Endothelial cell of umbilical vein (primary cell): ENCODE results near the gene SPHK2.

Source experiments
- CTCF ChIP-seq, 2 donors: IDR thresholded peaks; 1 replicate in 1 of 2; 2 replicates in 1 of 2; pipeline ENCODE4 v1.5.1; 2011; ENCODE audit warnings: low read length in 2 of 2, mild to moderate bottlenecking in 2 of 2, moderate library complexity in 2 of 2, control low read depth in 1 of 2, inconsistent platforms in 1 of 2, low read depth in 1 of 2; ENCODE audit not compliant: insufficient read depth in 1 of 2; ENCODE audit errors: extremely low read depth in 1 of 2
- EZH2 ChIP-seq: IDR thresholded peaks from 2 replicates; pipeline ENCODE4 v1.6.1; 2012; ENCODE audit warnings: borderline replicate concordance, low read depth, mild to moderate bottlenecking, moderate library complexity, low read length, inconsistent platforms; ENCODE audit not compliant: severe bottlenecking
- GATA2 ChIP-seq: IDR thresholded peaks from 2 replicates; pipeline ENCODE4 v1.7.0; 2011; ENCODE audit warnings: low read depth, mild to moderate bottlenecking, moderate library complexity, mixed read lengths, low read length; ENCODE audit not compliant: insufficient read length, insufficient read depth
- MAX ChIP-seq: IDR thresholded peaks from 2 replicates; pipeline ENCODE4 v1.6.1; 2011; ENCODE audit not compliant: insufficient read depth, insufficient read length
- POLR2A ChIP-seq: IDR thresholded peaks from 2 replicates; pipeline ENCODE4 v1.6.1; 2012; ENCODE audit warnings: low read depth, mild to moderate bottlenecking, control low read depth, low read length
- POLR2AphosphoS5 ChIP-seq: IDR thresholded peaks from 2 replicates; pipeline ENCODE4 v1.6.1; 2012; ENCODE audit warnings: low read depth, mild to moderate bottlenecking, control low read depth, low read length, moderate library complexity; ENCODE audit not compliant: insufficient read depth

- TF ChIP-seq EZH2, result no peak
- no peak for TF ChIP-seq CTCF (IDR thresholded peaks at IDR 0.05; ENCODE audit: extremely low read depth in 1 of 2, insufficient read depth in 1 of 2, low read depth in 1 of 2, low read length in 2 of 2)
- TF ChIP-seq MAX, result no peak
- TF ChIP-seq POLR2AphosphoS5, result no peak
- TF ChIP-seq POLR2A, result no peak
- TF ChIP-seq GATA2, result no peak
These were observed 9.4 kb downstream of the SPHK2 start for GRCh38 chr19:48628486-48629296.
